DOHH2 (cell line): ENCODE measurements around the gene RNF150.

Experiments
- H3F3A ChIP-seq: fragments of 200-600 bp; sonication (generic), shearing (Covaris generic); 2 replicates; pipeline ENCODE4 v1.6.0; 2016; ENCODE audit warnings: antibody characterized with exemption, mild to moderate bottlenecking; ENCODE audit not compliant: control insufficient read depth, insufficient read depth
- H3K27ac ChIP-seq: fragments of 200-600 bp; sonication (generic); 2 replicates; pipeline ENCODE4 v1.5.1; 2014; ENCODE audit warnings: low read depth, mild to moderate bottlenecking, low read length, moderate library complexity
- H3K27me3 ChIP-seq: fragments of 200-600 bp; sonication (generic); 2 replicates; pipeline ENCODE4 v1.6.1; 2014; ENCODE audit warnings: mild to moderate bottlenecking, low read length, mixed read lengths; ENCODE audit not compliant: control insufficient read depth
- H3K36me3 ChIP-seq: fragments of 200-600 bp; sonication (generic); 2 replicates; pipeline ENCODE4 v1.6.1; 2014; ENCODE audit warnings: mild to moderate bottlenecking, low read length, moderate library complexity, mixed read lengths; ENCODE audit not compliant: control insufficient read depth
- H3K4me1 ChIP-seq: fragments of 200-600 bp; sonication (generic); 2 replicates; pipeline ENCODE4 v1.6.1; 2014; ENCODE audit warnings: mild to moderate bottlenecking, low read length, mixed read lengths; ENCODE audit not compliant: control insufficient read depth
- H3K4me2 ChIP-seq: fragments of 200-600 bp; sonication (generic); 2 replicates; pipeline ENCODE4 v1.6.0; 2014; ENCODE audit warnings: mild to moderate bottlenecking, low read length, moderate library complexity
- H3K4me3 ChIP-seq: fragments of 200-600 bp; sonication (generic); 2 replicates; pipeline ENCODE4 v1.5.1; 2014; ENCODE audit warnings: mild to moderate bottlenecking, low read length, mixed read lengths
- H3K79me2 ChIP-seq: fragments of 200-600 bp; sonication (generic); 2 replicates; pipeline ENCODE4 v1.6.1; 2014; ENCODE audit warnings: mild to moderate bottlenecking, low read length, mixed read lengths; ENCODE audit not compliant: control insufficient read depth
- H3K9me2 ChIP-seq: fragments of 200-600 bp; sonication (generic); replicated peaks from 2 replicates; pipeline ENCODE4 v1.6.1; 2014; ENCODE audit warnings: mild to moderate bottlenecking, low read length, mixed read lengths; ENCODE audit not compliant: control insufficient read depth
- H3K9me3 ChIP-seq: fragments of 200-600 bp; sonication (generic); 2 replicates; pipeline ENCODE4 v1.6.1; 2014; ENCODE audit warnings: antibody characterized with exemption, low read length, mixed read lengths; ENCODE audit not compliant: control insufficient read depth, insufficient read depth
- H4K20me1 ChIP-seq: fragments of 200-600 bp; sonication (generic); 2 replicates; pipeline ENCODE4 v1.6.0; 2014; ENCODE audit warnings: low read depth, mild to moderate bottlenecking, antibody characterized with exemption, low read length, moderate library complexity; ENCODE audit not compliant: control insufficient read depth, insufficient read depth
- EZH2phosphoT487 ChIP-seq: fragments of 200-600 bp; sonication (generic); IDR thresholded peaks from 2 replicates; pipeline ENCODE4 v1.6.1; 2017; ENCODE audit warnings: borderline replicate concordance, mild to moderate bottlenecking, antibody characterized with exemption, low read length, moderate library complexity, mixed read lengths
- TF ChIP-seq, protein P1 (sequence below): fragments of 200-600 bp; sonication (generic); IDR thresholded peaks from one replicate; pipeline ENCODE4 v1.5.1; 2014; ENCODE audit warnings: antibody characterized with exemption, mild to moderate bottlenecking, low read depth, low read length; ENCODE audit not compliant: poor library complexity, severe bottlenecking

RNF150 gene

GRCh38 chr4:141047228-141047884 is 85.9 kb downstream of the RNF150 start:
- H3K36me3 ChIP-seq, result no peaks in the 10 kb centered on the region
- H3K79me2 ChIP-seq, result no peaks in the 10 kb centered on the region
- H3K4me1 ChIP-seq, result no peaks in the 10 kb centered on the region
- H3K27me3 ChIP-seq, result no peaks in the 10 kb centered on the region
- H3K4me2 ChIP-seq, result no peak overlapping the region
- H3K27ac ChIP-seq, result no peak overlapping the region
- H3K9me2 ChIP-seq, result no peaks in the 10 kb centered on the region
- H3K9me3 ChIP-seq, result no peaks in the 10 kb centered on the region
- H3F3A ChIP-seq, result no peaks in the 10 kb centered on the region
- H3K4me3 ChIP-seq, result no peak overlapping the region
- TF ChIP-seq, protein P1, sequence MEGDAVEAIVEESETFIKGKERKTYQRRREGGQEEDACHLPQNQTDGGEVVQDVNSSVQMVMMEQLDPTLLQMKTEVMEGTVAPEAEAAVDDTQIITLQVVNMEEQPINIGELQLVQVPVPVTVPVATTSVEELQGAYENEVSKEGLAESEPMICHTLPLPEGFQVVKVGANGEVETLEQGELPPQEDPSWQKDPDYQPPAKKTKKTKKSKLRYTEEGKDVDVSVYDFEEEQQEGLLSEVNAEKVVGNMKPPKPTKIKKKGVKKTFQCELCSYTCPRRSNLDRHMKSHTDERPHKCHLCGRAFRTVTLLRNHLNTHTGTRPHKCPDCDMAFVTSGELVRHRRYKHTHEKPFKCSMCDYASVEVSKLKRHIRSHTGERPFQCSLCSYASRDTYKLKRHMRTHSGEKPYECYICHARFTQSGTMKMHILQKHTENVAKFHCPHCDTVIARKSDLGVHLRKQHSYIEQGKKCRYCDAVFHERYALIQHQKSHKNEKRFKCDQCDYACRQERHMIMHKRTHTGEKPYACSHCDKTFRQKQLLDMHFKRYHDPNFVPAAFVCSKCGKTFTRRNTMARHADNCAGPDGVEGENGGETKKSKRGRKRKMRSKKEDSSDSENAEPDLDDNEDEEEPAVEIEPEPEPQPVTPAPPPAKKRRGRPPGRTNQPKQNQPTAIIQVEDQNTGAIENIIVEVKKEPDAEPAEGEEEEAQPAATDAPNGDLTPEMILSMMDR, result no peak
- no peak for TF ChIP-seq EZH2phosphoT487
- no peaks in the 10 kb centered on the region for H4K20me1 ChIP-seq

GRCh38 chr4:141046255-141046654 is 87.0 kb downstream of the RNF150 start:
- Histone ChIP-seq H3K4me1 (no peaks in the 10 kb centered on the region), H3K4me3 (no peak overlapping the region), H3K27me3 (no peaks in the 10 kb centered on the region), H4K20me1 (no peaks in the 10 kb centered on the region), H3K4me2 (no peak overlapping the region), H3K36me3 (no peaks in the 10 kb centered on the region), H3K9me2 (no peaks in the 10 kb centered on the region), H3F3A (no peaks in the 10 kb centered on the region), H3K9me3 (no peaks in the 10 kb centered on the region), H3K27ac (no peak overlapping the region), H3K79me2 (no peaks in the 10 kb centered on the region)
- TF ChIP-seq EZH2phosphoT487, result no peak
- TF ChIP-seq, protein P1, result no peak

DNA sequence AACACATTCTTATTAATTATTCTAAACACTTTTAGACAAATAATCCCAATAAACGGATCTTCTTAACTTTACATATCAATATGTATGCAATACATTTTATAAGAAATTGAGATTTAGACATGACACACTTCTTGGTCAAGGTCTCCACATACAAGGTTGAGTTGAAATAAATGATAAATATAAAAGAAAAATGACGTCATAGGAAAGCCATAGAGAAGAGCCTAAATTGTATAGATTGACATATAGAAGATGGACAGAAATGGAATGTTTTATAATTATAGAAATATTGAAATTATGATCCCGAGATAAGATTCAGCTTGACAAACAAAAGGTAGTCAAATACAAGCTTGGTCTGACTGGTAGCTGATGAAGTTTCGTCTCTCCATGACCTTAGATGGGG is 87.4 kb downstream of the RNF150 start:
- H3K27ac ChIP-seq, result no peak overlapping the region
- H3K4me1 ChIP-seq, result no peaks in the 10 kb centered on the region
- no peaks in the 10 kb centered on the region for H3F3A ChIP-seq
- TF ChIP-seq EZH2phosphoT487, result no peak
- H3K36me3 ChIP-seq, result no peaks in the 10 kb centered on the region
- H3K9me3 ChIP-seq, result no peaks in the 10 kb centered on the region
- H3K27me3 ChIP-seq, result no peaks in the 10 kb centered on the region
- no peak overlapping the region for H3K4me3 ChIP-seq
- no peaks in the 10 kb centered on the region for H3K9me2 ChIP-seq
- H3K79me2 ChIP-seq, result no peaks in the 10 kb centered on the region
- no peak overlapping the region for H3K4me2 ChIP-seq
- no peaks in the 10 kb centered on the region for H4K20me1 ChIP-seq

DNA sequence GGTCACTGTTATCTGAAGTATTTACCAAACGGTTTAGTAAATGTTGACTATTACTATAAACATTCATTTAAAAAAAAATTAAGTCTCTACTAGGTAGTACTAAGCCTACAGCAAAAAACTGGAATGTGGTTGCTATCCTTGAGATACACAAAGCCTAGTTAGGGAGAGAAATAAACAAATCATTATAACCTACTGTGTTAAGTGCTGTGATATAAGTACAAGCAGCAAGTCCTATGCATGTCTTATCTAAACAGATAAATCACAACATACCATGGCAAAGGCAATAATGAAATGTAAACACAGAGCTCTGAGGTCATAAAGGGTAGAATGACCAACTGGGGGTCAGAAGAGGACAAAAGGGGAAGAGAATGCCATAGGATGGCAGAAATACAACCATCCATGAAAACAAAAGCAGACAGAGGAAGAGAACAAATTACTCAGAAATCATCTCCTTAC is 92.2 kb downstream of the RNF150 start:
- Histone ChIP-seq H3K27ac (no peak overlapping the region), H3F3A (no peaks in the 10 kb centered on the region), H3K4me2 (no peak overlapping the region), H3K79me2 (no peaks in the 10 kb centered on the region), H3K27me3 (no peaks in the 10 kb centered on the region), H3K4me1 (no peaks in the 10 kb centered on the region), H3K9me3 (no peaks in the 10 kb centered on the region), H3K9me2 (no peaks in the 10 kb centered on the region), H3K4me3 (no peak overlapping the region), H3K36me3 (no peaks in the 10 kb centered on the region), H4K20me1 (no peaks in the 10 kb centered on the region)
- TF ChIP-seq, protein P1, result no peak
- TF ChIP-seq EZH2phosphoT487, result no peak
